Heart left ventricle (tissue), 13 donors: ENCODE data around the gene UROS.

Source experiments
- POLR2A ChIP-seq, 2 donors: fragments of 450-650 bp; IDR thresholded peaks; one replicate each; pipeline ENCODE4 v1.6.1; 2017; ENCODE audit warnings: antibody characterized with exemption in 2 of 2, mild to moderate bottlenecking in 2 of 2, moderate library complexity in 2 of 2
- TF ChIP-seq, protein P1 (sequence below), 12 donors: fragments of 200-600 bp; sonication (generic) in 4 of 12; IDR thresholded peaks; one replicate each; pipeline versions ENCODE4 v1.5.0 to v1.8.0; 2018 to 2022; ENCODE audit warnings: antibody characterized with exemption in 12 of 12, mild to moderate bottlenecking in 5 of 12
- donor health status: ischemic (EF 13 %, LVEDD 7.1; RV severe dilation, severe dysfunction).
- donor health status: DM: no; HTN: yes; CAD: no.
- donor health status: DM: no; HTN: no; CAD: no.
- donor health status: ischemic (EF 25% LVEDD 6.9; RV normal size, moderate dysfunction).
- donor health status: ischemic (EF 25% LVEDD 5.7; RV mildly dilated, moderate dysfunction).
- donor health status: ischemic (EF 35%, LVEDD 5.7; RV mildly dilated, moderate dysfunction).
- donor health status: nonischemic (EF 11% LVEDD 7.7; RV severe dilation, severe dysfunction).
- donor health status: DM: yes; HTN: yes; CAD: no.
- donor health status: PGD.
- donor health status: ischemic (EF 29% LVEDD 5.4; RV normal size, mild dysfunction).
- donor health status: nonischemic (EF 23%, LVEDD 6.1; RV moderate dilation, normal function).

DNA sequence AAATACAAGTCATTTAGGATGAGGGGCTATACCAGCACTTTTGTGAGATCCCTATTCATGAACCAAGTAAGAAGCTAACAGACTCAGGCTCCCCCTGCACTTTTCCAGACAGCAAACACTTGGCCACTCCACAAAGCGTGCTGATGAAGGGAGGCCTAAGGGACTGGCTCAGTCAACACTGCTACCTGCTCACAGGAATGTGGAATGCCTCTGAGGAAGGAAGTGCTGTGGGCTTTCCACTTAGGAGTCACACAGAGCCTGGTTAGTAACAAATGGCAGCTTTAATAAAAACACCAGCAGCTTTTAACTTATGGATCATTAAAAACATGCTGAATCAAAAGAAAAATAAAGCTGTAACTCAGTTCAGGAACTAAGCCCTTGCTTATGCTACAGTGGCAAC lies 15.0 kb downstream of the UROS start:
- TF ChIP-seq, protein P1, sequence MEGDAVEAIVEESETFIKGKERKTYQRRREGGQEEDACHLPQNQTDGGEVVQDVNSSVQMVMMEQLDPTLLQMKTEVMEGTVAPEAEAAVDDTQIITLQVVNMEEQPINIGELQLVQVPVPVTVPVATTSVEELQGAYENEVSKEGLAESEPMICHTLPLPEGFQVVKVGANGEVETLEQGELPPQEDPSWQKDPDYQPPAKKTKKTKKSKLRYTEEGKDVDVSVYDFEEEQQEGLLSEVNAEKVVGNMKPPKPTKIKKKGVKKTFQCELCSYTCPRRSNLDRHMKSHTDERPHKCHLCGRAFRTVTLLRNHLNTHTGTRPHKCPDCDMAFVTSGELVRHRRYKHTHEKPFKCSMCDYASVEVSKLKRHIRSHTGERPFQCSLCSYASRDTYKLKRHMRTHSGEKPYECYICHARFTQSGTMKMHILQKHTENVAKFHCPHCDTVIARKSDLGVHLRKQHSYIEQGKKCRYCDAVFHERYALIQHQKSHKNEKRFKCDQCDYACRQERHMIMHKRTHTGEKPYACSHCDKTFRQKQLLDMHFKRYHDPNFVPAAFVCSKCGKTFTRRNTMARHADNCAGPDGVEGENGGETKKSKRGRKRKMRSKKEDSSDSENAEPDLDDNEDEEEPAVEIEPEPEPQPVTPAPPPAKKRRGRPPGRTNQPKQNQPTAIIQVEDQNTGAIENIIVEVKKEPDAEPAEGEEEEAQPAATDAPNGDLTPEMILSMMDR (IDR thresholded peaks at IDR 0.05) = no peak
- no peak for TF ChIP-seq POLR2A (IDR thresholded peaks at IDR 0.05)
